Cardiac septum (tissue), 1 donor: ENCODE results near the gene USP6. TPM values are rescaled to one million over a fixed set of nuclear protein-coding genes. Genes with fewer than 3 reads are reported as not detected.
"Not testable (repeated sequence)": the region's sequence is repeated elsewhere in the genome, so short reads cannot be mapped to it uniquely, and the experiment has no call there.

ENCODE experiments used
- DNase-seq: peaks from one replicate; pipeline ENCODE4 v3.0.0-alpha.2; 2020; ENCODE audit warnings: low spot score
- intact Hi-C: fragments of 100-400 bp; cut with DNase I; formaldehyde crosslinking; loops from one replicate; pipeline ENCODE4 v1.14.0; 2022
- total RNA-seq: library from RNA; stranded (reverse); fragmentation: NEBNext Ultra II Directional; extraction: Animal tissue kit (Norgen Biotek cat#: 25700); gene quantifications from one replicate; pipeline ENCODE4 v1.2.1, GENCODE V29; 2021
- donor health status: DM: no; HTN: no; CAD: no.

Gene USP6
- total RNA-seq, 1 donor from 2014 or later, result 0.08 TPM

DNA sequence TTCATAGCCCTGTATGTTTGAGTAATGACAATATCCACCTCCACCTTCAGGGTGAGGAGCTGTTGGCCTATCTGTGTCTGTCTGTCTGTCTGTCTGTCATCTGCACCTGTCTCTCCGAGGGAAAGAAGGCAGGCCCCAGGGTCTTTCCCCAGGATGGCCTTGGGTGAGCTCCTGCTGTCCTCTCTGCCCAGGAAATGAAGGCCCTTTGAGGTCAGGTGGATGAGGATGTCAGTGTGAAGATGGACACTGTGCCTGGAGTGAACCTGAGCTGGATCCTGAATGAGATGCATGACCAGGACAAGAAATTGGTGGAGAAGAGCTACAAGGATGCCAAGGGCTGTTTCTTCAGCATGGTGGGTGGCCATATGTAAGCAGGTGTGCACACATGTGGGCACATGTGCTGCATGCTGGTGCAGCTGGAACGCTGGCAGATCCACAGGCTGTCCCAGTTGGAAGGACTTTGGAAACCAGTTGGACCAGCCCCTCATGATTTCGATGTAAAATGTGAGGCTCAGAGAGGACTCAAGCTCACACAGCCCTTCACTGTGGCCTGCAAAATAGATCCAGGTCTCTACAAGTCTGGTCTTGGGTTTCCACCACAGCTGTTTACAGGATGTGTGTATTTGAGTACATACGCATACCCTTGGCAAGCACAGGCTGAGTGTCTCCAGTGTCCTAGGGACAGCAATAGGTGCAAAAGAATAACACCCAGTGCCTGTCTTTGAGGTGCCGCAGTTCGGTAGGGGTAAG lies 4.8 kb downstream of the USP6 start:
- DNase-seq, intact Hi-C loops: not testable (repeated sequence)

DNA sequence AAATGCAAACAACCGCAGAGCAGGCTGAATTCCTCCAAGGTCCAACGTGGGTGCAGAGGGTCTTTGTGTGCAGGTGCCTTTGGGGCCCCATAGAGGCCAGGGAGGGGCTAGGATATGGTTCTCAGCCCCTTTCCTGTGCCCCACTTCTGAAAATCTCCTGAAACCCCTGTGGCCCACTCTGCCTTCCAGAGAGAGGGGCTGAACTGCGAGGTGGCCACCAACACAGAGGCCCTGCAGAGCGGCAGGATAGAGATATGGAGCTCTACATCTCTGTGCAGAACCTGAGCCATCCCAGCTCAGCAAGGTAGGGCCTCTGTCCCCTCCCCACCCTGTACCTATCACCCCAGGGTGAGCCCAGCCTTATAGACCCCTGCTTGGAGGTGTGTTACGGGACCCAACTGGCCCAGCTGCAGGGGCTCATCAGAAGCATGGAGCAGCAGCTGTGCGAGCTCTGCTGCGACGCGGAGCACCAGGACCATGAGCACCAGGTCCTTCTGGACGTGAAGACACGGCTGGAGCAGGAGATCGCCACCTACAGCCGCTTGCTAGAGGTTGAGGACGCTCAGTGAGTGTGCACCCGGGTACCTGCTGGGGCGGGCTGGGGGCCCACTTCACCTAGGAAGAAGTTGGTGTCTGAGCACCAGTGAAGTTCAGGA lies 5.5 kb downstream of the USP6 start:
- DNase-seq, result no peak
- intact Hi-C loops, result no loop called here

DNA sequence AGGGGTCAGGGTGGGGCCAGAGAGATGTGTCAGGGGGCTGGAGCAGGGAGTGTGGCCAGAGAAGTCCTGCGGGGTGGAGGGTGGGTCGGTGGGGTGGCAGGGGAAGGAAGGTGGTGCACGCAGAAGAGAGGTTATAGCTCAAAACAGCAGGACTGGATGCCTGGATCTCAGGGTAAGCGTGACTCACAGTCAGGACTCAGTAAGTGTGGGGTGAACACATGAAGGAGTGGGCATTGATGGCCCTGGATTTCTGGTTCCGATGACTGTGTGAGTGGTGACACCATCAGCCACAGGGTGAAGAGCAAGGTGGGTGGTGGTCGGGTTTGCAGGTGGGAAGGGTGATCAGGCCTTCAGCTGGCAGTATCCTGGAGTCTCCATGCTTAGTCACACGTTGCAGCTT lies 6.2 kb downstream of the USP6 start:
- intact Hi-C loops, DNase-seq: not testable (repeated sequence)

DNA sequence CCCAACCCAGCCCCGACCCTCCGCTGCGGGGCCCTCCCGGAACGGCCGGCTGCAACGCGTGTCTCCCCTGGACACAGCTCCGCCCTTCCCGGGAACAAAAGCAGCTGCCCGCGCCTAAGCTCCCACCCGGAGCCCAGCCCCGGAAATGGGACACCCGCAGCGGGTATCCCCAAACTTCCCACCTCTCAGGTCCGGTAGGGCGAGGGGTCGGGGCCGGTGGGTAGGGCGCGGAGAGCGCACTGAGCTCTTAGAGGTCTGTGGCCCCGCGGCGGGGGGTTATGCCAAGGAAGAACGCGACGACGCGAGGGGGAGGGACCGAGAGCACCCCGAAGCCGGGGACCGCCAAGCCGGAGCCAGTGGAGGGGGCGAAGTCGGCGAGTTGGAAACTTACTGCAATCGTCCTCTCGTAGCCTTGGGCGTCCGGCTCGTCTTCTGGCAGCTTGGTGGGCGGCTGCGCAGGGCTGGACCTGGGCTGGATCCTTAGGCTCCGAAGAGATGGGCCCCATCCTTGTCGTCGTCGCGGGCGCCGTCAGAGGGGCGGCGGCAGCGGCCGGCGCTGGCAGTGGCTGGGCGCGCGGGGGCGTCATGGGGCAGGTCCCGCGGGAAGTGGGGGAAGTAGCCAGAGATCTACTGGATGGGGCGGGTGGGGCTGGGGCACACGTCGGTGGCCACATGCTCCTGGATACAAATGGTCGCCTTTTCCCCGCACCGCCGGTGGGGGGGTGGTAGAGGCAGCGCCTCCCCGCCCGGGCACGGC lies 6.9 kb downstream of the USP6 start:
- intact Hi-C loops, result no loop called here
- no peak for DNase-seq

DNA sequence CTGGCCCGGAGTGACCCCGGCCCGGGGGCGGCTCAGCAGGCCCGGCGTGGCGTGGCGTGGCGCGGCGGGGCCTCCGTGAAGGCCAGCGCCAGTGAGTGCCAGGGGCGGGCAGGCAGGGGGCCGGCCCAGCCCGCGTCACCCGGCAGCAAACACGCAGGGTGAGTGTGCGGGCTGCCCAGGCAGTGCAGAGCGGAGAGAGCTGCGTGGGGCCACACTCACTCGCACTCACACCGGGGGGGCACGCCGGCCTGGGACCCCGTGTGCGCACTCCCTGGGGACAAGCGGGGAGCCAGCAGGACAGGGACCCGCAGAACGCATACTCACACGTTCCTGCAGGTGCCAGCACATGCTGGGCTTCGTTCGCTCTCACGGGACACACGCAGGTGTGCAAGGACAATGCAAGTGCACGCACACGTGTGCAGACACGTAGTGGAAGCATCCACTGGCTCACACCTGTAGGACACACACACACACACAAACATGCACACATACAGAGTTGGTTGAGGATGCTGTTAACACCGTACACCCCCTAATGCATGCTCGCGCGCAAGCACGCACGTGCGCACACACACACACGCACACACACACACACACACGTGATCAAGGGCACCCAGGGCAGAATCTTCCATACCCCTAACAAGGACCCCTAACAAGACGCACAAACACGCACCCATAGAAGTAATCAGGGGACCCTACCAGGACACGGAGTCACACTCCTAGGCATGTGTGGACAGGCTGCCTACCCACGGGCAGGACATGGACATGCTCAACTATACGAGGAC lies 7.7 kb downstream of the USP6 start:
- intact Hi-C loops, result no loop called here
- DNase-seq, result no peak

DNA sequence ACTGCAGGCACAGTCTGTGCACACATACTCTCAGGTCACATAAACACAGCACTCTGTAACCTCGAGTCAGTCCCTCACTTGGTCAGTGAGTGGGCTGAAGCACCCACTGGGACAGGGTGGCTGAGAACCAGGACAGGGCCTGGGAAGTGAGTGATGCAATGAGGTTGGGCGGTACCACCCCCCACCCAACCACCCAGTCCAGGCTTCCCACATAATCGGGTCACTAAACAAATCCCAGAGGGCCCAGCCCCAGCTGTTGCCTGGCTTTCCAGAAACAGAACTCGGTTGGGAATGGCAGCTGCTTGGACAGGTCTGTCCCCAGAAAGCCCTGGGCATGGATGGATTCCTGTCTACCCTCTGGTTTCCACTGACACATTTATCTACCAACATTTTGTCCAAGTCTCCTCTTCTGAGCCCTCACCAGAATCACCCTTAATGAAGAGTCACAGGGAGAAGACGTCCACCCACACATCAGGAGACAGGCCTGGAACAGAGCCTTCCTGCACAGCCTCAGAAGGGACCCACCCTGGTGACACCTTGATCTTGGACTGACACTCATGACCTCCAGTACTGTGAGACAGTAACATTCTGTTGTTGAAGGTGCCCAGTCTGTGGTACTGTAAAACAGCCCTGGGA lies 8.4 kb downstream of the USP6 start:
- intact Hi-C loops, result not testable (repeated sequence)

DNA sequence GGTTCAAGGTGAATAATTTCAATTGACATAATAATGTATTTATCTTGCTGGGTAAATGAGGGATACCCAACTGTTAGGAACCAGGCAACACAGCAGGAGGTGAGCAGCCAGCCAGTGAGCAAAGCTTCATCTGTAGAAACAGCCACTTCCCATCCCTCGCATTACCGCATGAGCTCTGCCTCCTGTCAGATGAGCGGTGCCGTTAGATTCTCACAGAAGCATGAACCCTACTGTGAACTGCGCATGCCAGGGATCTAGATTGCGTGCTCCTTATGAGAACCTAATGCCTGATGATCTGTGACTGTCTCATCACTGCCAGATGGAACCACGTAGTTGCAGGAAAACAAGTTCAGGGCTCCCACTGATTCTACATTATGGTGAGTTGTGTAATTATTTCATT lies 9.1 kb downstream of the USP6 start:
- DNase-seq, intact Hi-C loops: not testable (repeated sequence)

More for the DNA sequence above, 8.4 kb downstream of the USP6 start:
- not testable (repeated sequence) for DNase-seq

DNA sequence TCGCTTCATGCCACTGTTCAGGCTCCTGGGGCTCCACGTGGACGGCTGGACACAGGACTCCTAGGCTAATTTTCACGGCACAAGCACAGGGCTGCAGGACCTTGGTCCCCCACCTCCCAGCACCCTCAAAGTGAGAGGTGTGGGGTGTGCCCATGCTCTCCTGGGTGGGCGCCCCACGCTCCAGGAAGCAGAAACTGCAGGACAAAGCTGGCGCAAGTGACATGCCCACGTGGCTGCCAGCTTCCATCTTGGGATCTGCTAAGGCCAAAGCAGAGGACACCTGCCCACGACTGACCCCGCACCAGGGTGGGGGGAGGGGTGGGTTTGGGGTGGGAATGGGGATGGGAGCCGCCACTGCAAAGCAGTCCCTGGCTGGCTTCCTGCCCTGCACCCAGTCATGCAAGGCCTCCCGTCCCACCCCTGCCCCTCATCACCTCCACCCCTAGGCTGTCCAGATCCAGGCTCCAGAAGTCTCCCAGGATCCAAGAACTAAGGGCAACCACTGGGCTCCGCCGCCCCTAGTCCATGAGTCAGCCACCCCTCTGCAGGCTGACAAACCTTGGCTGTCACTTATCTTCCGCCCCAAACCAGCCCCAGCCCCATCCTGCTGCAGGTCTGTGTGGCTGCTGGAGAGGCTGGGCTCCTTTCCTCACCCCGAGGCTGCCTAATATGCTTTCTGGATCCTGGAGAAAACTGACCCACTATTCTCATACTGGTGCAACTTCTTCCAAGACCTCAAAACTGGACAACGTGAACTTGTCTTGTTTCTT lies 11.1 kb downstream of the USP6 start:
- DNase-seq, result no peak
- intact Hi-C loops, result no loop called here

DNA sequence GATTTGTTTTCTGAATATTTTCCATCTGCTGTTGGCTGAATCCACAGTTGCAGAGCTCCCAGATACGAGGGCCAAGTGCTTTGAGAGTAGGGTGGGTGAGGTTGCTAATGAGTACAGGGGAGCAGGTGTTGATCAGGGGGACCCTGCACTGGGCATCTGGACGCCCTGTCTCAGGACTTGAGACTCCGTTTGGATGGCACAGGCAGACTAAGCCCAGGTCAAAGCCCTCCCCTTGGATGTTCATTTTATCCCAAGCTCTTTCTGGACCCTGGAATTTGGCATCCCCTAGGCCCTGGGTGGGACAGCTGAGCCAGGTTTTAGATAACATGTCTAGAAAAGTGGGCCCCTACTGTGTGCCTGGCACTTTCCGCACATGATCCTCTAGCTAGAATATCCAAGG lies 12.1 kb downstream of the USP6 start:
- intact Hi-C loops, result no loop called here
- no peak for DNase-seq

DNA sequence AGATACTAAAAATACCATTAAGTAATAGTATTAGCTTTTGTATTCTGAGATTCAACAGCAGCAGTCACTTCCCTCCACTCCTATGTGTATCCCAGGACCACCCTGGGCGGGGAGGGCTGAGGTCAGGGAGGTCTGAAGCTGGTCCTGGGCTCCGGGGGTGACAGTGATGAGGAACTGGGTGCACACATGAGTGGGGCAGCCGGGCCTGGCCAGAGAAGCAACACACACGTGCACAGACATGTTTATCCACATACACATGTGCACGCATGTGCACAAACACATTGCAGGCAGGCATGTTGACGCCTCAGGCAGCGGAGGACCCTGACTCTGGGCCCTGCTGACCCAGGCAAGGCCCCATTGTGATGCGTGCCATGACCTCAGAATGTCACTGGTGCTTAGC lies 12.6 kb downstream of the USP6 start:
- intact Hi-C loops, DNase-seq: not testable (repeated sequence)

DNA sequence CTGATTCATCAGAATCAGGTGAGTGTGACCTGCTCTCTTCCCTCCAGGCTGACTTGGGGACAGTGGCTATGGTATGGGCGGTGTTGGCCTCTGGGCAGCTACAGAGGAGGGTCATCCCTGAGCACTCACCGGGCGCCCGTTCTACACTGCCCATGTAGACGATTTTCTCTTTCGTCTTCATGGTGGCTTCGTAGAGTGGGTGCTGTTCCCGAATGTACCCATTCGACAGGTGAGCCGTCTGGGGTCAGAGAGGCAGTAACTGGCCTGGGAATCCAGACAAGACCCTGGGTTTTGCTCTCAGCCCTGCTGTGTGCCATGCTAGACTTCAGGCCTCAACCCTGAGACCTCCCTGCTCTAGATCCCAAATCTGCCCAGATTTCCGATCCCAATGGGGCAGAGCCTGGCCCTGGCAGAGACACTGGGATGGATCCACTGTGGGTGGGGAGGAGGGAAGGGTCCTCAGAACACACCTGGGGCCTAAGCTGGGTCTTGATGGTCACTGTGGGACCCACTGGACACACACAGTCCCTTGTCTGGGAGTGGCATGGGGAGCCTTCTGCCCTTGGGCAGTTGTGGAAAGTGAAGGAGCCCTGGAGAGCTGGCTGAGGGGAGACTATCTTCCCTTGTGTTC lies 13.2 kb downstream of the USP6 start:
- intact Hi-C loops, result no loop called here
- DNase-seq, result no peak

DNA sequence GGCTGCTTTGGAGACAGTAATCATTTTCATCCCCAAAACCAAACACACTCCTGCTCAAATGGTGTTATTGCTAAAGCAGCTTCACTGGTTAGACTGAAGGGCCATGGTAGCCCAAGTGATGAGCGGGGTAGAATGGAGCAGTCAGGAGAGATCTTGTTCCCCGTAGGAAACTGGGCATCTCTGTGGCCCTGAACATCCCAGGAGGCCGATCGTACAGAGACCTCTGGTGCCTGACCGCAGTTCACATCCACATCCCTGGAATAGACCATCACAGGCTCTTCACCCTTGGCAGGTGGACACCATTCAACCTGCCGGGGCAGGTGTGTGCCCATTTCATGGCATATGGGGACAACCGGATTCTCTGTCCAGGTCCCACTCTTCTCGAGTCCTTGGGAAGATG lies 13.9 kb downstream of the USP6 start:
- DNase-seq, intact Hi-C loops: not testable (repeated sequence)

DNA sequence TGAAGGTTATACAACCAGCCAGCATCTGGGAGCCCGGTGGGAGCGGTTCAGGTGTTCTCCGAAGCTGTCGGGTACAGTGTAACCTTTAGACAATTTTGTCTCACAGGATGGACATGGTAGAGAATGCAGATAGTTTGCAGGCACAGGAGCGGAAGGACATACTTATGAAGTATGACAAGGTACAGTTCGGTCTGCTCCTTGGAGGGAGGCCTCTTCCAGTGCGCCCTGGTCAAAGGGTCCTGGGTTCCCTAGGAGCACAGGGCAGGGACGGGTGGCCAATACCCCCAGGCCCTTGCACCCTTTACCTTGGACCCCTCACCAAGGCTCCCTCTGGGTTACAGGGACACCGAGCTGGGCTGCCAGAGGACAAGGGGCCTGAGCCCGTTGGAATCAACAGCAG lies 14.4 kb downstream of the USP6 start:
- intact Hi-C loops, DNase-seq: not testable (repeated sequence)

DNA sequence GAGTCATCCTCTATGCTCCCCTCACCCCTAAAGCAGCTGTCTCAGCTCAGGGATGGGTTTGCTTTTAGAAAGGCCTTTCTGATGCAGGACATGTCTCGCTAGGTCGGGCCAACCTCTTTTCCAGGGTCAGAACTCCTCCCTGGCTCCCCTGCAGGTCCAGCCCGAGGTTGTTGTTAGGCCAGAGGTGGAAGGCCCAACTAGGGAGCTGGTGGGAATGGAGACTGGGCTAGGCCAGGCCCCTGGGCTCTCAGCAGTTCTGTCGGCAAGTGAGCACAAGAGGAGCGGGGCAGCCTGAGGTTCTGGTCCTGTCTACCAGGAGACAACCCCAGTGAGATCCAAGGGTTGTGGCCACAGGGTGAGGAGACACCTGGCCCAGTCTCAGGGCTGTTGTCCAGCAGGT lies 14.9 kb downstream of the USP6 start:
- DNase-seq, intact Hi-C loops: not testable (repeated sequence)

DNA sequence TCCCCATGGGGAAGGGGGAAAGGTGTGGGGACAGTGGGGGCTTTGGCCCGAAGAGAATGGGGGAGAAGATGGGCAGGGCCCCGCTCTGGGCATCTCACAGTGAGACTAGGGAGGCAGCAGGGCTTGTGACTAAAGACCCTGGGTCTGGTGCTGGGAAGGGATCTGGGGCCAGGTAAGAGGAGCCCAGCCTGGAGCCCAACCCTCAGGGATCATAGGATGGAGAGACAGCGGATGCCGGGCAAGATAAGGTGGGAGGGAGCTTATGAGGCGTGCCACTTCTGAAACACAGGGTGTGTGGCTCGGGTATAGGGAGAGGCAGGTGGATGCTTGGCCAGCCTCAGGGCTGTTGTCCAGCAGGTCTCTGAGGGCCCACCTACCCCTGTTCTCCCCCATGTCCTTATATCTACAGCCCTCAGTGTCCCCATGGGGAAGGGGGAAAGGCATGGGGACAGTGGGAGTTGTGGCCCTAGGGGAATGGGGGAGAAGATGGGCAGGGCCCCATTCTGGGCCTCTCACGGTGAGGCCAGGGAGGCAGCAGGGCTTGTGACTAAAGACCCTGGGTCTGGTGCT lies 15.4 kb downstream of the USP6 start:
- intact Hi-C loops, result no loop called here
- DNase-seq, result no peak

DNA sequence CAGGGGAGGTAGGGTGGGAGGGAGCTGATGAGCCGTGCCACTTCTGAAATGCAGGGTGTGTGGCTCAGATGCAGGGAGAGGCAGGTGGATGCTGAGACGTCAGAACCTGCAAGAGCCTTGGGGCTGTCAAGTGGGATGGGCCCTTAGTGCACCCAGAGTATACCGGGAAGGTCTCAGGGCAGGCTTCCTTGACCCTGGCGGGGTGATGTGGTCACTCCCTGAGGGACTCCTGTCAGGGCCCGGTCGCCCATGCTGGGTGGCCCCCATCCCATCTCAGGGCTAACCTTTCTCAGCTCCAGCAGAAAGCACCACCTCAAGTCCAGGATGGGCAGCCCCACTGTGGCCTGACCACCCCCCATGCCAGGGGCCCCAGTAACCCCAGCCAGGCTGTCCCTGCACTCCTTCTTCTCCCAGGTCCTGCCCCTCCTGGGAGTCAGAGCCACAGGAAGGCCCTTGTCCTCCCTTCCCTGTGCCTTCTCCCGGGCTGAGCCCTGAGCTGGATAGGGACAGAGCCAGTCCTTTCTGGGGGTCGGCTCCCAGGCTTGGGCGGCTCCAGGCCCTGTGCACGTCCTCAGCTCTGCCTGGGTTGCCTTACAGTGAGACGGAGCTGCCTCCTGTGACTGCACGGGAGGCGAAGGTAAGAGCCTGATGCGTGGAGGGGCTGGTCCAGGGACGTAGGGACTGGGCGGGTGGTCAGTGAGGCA lies 16.1 kb downstream of the USP6 start:
- intact Hi-C loops, DNase-seq: not testable (repeated sequence)
